ENCODE measurements around the gene TRMT1L.
A peak's percentile ranks its signal among the peaks of the same experiment; 100 is the strongest.

The TRMT1L gene

DNA sequence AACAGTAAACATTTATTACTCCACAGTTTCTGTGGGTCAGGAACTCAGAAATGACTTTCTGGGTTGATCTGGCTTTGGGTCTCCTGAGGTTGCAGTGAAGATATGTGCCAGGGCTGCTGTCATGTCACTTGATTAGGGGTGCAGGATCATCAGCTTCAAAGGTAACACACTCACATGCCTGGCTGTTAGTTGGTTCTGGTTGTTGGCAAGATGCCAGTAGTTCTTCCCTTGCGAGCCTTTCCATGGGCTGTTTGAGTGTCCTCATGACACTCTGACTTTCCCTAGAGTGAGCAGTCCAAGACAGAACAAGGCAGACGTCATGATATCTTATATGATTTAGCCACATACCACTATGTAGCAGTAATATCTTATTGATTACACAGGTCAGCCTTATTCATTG is 2.0 kb upstream of the TRMT1L start:
- no peak for DNase-seq (ENCODE audit: low read depth in 1 of 2, low spot score in 1 of 2)

DNA sequence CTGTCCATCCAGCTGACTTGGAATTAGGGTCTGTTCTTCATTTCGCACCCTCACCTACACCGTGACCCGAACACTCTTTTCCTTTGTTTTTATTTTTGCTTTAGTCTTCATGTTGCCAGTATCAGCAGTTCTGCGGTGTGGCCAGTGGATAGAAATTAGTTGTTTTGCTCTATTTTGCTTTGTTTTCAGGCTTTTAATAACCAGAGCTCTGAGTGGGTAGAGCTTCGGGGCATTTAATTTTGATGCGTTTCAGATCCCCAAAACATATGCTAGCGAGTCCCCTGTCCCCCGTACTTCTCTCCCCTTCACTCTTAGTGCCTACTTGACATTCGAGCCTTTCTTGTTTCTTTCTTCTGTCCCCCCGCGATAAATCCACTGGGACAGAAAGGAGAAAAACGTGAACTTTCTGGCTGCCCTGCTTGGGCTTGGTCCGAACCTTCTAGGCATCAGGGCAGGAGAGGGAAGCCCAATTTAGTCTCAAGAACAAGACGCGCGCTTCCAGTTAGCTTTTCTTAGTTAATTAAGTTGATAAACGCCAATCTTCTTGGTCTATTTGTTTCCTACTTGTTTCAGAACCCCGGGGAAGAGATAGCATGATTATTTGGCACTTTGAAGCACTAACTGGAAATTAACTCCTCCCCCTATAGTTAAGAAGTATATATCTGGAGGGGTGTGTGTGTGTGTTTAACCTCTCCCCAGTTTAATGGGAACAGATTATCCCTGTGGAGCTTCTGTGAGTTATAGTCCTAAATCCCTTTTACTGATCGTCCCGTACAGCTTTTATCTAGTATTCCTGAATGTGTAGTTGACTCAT is 1.1 kb upstream of the TRMT1L start:
- peak overlapping the region; percentile 95 for H3K4me3 ChIP-seq (replicated peaks; ENCODE audit: insufficient read depth, low read length)
- peak overlapping the region; percentile 96 for H3K27ac ChIP-seq (replicated peaks)
- TF ChIP-seq SPI1 (IDR thresholded peaks at IDR 0.05; ENCODE audit: borderline replicate concordance, low read depth): no peak
- no peaks in the 10 kb centered on the region for H3K27me3 ChIP-seq (ENCODE audit: insufficient read depth, poor library complexity, severe bottlenecking)
- DNase-seq (ENCODE audit: low read depth in 1 of 2, low spot score in 1 of 2): no peak

More for the DNA sequence above, 2.0 kb upstream of the TRMT1L start:
- TF ChIP-seq, protein P1, sequence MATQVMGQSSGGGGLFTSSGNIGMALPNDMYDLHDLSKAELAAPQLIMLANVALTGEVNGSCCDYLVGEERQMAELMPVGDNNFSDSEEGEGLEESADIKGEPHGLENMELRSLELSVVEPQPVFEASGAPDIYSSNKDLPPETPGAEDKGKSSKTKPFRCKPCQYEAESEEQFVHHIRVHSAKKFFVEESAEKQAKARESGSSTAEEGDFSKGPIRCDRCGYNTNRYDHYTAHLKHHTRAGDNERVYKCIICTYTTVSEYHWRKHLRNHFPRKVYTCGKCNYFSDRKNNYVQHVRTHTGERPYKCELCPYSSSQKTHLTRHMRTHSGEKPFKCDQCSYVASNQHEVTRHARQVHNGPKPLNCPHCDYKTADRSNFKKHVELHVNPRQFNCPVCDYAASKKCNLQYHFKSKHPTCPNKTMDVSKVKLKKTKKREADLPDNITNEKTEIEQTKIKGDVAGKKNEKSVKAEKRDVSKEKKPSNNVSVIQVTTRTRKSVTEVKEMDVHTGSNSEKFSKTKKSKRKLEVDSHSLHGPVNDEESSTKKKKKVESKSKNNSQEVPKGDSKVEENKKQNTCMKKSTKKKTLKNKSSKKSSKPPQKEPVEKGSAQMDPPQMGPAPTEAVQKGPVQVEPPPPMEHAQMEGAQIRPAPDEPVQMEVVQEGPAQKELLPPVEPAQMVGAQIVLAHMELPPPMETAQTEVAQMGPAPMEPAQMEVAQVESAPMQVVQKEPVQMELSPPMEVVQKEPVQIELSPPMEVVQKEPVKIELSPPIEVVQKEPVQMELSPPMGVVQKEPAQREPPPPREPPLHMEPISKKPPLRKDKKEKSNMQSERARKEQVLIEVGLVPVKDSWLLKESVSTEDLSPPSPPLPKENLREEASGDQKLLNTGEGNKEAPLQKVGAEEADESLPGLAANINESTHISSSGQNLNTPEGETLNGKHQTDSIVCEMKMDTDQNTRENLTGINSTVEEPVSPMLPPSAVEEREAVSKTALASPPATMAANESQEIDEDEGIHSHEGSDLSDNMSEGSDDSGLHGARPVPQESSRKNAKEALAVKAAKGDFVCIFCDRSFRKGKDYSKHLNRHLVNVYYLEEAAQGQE (IDR thresholded peaks at IDR 0.05; ENCODE audit: insufficient replicate concordance, low read depth): no peak
- TF ChIP-seq GABPA (IDR thresholded peaks at IDR 0.05; ENCODE audit: low read depth) (no peak), SPI1 (IDR thresholded peaks at IDR 0.05; ENCODE audit: borderline replicate concordance, low read depth) (no peak), POLR2AphosphoS5 (IDR thresholded peaks at IDR 0.05; ENCODE audit: low read depth) (no peak)
- TF ChIP-seq, protein P2, sequence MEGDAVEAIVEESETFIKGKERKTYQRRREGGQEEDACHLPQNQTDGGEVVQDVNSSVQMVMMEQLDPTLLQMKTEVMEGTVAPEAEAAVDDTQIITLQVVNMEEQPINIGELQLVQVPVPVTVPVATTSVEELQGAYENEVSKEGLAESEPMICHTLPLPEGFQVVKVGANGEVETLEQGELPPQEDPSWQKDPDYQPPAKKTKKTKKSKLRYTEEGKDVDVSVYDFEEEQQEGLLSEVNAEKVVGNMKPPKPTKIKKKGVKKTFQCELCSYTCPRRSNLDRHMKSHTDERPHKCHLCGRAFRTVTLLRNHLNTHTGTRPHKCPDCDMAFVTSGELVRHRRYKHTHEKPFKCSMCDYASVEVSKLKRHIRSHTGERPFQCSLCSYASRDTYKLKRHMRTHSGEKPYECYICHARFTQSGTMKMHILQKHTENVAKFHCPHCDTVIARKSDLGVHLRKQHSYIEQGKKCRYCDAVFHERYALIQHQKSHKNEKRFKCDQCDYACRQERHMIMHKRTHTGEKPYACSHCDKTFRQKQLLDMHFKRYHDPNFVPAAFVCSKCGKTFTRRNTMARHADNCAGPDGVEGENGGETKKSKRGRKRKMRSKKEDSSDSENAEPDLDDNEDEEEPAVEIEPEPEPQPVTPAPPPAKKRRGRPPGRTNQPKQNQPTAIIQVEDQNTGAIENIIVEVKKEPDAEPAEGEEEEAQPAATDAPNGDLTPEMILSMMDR (IDR thresholded peaks at IDR 0.05; ENCODE audit: insufficient read depth, low read length): no peak
- H3K27me3 ChIP-seq (ENCODE audit: insufficient read depth, poor library complexity, severe bottlenecking): no peaks in the 10 kb centered on the region
- no peak overlapping the region for H3K27ac ChIP-seq (replicated peaks)
- H3K4me3 ChIP-seq (replicated peaks; ENCODE audit: insufficient read depth, low read length): no peak overlapping the region

DNA sequence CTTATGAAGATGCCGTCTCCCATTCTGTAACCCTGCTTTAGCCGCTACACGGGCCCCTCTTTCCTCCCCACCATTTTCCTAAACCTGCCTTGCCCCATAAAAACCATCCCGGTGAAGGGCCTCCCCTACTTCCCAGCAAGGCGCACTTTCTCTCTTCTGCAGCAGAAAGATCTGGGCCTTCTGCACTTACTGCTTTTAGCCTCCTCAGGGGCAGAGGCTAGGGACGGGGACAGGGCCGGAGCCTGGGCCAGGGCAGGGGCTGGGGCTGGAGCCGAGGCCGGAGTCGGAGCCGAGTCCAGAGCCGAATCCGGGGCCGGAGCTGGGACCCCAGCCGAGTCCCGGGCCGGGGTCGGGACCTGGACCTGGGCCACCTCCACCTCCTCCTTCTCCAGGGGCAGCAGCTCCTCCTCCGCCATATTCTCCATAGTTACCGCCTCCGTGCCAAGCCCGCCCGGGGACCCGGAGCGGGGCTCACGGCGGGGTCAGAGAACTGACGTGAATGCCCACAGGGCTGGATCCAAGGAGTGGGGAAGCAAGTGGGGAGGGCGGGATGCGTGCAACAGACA is 382 bp downstream of the TRMT1L start:
- DNase-seq (ENCODE audit: low read depth in 1 of 2, low spot score in 1 of 2): peak; percentile 30 to 40
- peak overlapping the region; percentile 95 for H3K4me3 ChIP-seq (replicated peaks; ENCODE audit: insufficient read depth, low read length)

More for the DNA sequence above, 382 bp downstream of the TRMT1L start:
- H3K27me3 ChIP-seq (ENCODE audit: insufficient read depth, poor library complexity, severe bottlenecking): no peaks in the 10 kb centered on the region
- peak overlapping the region; percentile 96 for H3K27ac ChIP-seq (replicated peaks)
- TF ChIP-seq POLR2AphosphoS5 (IDR thresholded peaks at IDR 0.05; ENCODE audit: low read depth): no peak
- TF ChIP-seq, protein P1 (IDR thresholded peaks at IDR 0.05; ENCODE audit: insufficient replicate concordance, low read depth): peak; percentile 57
- TF ChIP-seq GABPA (IDR thresholded peaks at IDR 0.05; ENCODE audit: low read depth): no peak
- no peak for TF ChIP-seq SPI1 (IDR thresholded peaks at IDR 0.05; ENCODE audit: borderline replicate concordance, low read depth)
- TF ChIP-seq, protein P2 (IDR thresholded peaks at IDR 0.05; ENCODE audit: insufficient read depth, low read length): no peak

Measured in HL-60 (cell line).